IPS DF 19.7 (cell line): ENCODE measurements around the gene CYB5A.

Experiments
- DNase-seq: peaks from one replicate; pipeline ENCODE4 v3.0.0-alpha.2; 2013; ENCODE audit warnings: low read depth, low spot score

Gene CYB5A

DNA sequence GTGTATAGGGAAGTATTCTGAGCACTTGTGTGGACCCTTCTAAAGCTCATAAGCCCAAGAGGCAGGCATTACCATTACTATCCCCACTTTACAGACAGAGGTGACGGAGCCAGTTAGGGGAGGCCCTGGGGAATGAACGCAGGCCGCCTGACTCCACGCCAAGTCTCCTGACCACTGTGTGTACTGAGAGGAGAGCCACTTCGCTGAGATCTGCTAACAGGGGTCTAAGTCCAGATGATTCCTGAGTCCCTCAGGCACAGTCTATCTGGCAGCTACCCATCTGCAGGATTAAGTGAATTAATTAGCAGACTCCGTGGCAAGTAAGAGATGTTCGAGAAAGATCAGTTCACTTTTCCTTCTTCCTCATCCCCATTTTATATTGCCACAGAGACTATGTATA is 13.7 kb downstream of the CYB5A start:
- no peak for DNase-seq

DNA sequence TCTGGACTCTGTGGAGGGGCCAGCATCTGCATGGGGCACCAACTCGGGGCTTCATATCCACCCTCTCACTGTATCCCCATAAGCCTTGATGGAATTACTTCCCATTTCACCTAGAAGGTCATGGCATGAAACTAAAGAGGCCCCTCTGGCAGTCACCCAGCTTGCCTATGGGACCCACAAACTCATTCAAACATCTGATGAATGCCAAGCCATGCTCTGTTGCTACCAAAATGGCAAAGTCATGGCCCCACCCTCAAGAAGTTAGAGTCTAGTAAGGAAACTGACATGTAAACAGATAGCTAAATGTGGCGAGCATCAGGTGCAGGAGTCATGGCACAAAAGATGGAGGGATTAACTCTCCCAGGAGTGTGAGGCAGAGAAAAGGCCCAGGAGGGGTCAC is 14.5 kb downstream of the CYB5A start:
- no peak for DNase-seq

DNA sequence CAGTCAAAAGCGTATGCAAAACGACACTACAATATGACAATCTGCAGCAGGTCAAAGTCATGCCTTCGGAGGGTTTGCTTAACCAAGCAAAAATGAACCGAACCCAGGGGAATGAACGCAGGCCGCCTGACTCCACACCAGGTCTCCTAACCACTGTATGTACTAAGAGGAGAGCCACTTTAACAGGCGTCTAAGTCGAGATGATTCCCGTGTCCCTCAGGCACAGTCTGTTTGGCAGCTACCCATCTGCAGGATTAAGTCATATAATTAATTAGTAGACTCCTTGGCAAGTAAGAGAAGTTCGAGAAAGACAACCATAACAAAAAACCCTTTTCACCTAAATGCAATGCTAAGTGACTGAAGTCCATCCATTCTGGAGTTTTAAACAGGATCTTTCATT is 15.2 kb downstream of the CYB5A start:
- DNase-seq, result no peak

DNA sequence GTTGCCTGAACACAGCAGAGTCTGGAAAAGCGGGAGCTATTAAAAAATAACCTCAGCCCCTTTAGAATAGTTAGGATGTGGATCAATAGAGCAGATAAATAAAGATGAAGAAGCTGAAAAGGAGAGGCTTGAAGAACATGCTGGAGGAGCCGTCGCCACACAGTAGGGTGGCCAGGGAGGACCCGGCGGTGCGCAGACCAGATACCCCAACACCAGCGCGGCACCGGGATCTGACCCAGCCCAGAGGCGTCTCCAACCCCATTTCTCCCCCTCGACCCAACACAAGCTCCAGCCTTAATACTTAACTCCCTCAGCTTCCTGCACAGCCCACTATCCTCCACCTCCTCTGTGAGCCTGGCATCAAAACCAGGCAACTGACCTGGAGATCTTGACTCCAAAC is 16.0 kb downstream of the CYB5A start:
- no peak for DNase-seq

DNA sequence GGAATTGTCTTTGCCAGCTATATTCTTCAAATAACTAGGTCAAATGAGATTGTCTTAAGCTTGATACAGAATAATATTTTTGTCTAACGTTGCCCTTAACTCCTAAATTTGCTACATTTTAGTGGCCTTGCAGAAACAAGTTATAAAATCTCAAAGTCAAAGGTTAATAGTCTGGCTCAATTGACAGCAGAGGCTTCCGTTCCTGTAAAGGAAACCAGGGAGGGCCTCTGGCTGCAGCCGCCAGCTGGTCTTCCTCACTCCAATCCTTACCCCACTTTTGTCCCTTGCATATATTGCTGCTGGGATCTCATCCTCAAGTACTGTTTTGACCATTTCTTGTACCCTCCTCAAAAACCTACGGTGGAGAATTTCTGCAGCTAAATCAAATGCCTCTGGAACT is 17.1 kb downstream of the CYB5A start:
- DNase-seq, result no peak

DNA sequence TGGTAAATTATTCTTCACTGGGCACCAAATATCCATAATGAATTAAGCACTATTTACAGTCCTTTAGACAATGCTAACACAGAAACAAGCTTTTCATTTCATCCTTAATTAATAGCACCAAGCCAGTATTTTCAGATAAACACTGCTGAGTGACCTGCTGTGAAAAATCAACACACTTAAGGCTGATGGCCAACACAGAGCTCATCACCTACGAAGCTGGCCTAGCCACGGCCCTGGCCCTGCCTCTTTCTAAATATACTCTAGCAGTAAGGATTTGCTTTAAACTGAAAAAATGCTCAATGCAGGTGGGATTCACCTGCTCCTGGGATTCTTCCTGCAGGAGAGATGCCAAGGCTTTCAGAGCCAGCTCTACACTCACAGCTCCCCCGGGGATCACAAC is 18.4 kb downstream of the CYB5A start:
- DNase-seq, result no peak

DNA sequence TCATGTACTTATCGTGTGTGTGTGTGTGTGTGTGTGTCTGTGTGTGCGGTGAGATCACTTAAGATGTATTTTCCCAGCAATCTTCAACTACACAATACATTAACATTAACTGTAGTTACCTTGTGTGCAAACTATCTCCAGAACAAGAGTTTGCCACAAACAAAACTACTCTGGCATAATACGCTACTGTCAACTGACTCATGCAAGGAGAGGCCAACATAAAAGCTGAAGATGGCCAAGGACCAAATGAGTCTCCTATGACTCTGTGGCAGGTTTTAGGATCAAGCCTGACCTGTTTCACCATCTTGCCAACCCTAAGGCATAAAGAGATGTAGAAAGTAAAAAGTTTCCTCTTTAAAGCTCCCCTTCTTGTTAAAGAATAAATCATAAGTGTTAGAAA is 20.1 kb downstream of the CYB5A start:
- DNase-seq, result no peak

DNA sequence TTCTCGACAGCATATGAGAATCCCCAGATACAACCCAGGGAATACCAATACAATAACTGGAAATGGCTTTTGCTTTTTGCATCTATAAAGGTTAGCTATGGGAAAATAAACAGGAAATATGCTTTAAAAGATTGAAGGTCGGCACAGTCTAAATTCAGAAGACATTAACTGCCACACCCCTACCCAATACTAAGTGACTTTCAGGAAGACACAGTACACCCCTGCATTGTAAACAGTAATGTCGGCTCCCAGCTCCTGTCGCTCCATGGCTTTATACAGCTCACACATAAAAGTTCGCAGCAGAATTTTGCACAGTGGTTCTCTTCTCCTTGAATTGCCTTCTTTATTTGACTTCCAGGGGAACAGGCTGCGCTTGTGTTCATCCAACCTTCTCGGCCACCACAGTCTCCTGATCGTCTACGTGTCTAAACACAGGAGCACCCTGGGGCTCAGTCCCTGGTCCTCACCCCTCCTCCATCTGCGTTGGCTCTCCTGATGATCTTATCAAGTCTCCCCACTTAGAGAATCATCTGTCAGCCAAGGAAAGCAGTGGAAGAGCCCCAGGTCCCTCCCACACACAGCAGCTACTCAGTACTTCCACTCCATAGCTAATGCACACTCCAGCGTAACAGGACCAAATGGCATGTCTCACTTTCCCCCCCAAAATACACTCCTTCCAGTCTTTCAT is 22.7 kb downstream of the CYB5A start:
- no peak for DNase-seq

DNA sequence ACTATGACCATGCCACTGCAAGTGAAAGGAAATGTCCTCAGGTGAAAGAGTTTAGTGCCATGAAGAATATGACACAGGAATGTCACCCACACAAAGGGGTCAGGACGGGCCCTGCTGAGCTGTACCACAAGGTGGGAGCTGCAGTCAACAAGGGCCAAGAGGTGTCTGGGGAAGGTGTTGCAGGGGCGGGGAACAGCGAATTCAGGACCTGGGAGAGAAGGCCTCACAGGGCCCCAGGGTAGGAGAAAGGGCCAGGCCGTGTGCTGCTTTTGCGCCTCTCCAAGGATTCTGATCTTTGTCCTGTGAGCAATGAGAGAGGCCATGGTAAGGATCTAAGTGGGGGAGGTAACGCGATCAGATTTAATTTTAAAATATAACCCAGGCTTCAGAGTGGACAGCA is 23.6 kb downstream of the CYB5A start:
- DNase-seq, result no peak

DNA sequence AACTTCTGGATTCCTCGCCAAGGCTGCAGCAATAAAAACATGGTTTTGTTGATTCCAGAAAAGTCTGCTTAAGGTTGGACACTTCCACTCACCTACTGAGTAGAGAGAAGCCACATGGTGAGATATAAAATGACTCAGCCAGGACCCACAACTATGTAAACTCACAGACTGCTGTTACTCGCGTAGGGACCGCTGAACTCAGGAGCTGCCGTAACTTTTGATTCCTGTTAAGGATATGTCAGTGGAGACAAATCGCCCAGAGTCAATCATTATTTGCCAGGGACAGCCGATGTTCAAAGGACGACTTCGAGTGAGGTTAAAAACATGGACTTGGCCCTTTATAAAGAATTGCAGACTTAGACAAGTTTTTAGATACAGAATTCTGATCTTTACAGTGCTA is 25.6 kb downstream of the CYB5A start:
- DNase-seq, result no peak

DNA sequence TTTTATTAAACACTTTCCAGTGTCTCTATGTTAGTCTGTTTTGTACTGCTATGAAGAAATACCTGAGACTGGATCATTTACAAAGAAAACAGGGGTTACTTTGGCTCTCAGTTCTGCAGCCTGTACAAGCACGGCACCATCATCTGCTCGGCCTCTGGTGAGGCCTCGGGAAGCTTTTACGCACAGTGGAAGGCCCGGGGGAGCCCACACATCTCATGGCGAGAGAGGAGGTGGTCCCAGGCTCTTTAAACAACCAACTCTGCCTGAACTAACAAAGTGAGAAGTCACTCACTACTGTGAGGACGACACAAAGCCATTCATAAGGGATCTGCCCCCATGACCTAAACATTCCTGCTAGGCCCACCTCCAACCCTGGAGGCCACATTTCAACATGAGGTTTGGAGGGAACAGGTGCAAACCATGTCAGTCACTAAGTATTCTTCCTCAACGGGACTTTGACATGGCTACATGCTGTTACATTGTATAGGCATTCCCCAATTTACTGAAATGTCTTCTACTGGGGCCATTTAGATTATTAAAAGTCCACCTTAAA is 26.1 kb downstream of the CYB5A start:
- no peak for DNase-seq

DNA sequence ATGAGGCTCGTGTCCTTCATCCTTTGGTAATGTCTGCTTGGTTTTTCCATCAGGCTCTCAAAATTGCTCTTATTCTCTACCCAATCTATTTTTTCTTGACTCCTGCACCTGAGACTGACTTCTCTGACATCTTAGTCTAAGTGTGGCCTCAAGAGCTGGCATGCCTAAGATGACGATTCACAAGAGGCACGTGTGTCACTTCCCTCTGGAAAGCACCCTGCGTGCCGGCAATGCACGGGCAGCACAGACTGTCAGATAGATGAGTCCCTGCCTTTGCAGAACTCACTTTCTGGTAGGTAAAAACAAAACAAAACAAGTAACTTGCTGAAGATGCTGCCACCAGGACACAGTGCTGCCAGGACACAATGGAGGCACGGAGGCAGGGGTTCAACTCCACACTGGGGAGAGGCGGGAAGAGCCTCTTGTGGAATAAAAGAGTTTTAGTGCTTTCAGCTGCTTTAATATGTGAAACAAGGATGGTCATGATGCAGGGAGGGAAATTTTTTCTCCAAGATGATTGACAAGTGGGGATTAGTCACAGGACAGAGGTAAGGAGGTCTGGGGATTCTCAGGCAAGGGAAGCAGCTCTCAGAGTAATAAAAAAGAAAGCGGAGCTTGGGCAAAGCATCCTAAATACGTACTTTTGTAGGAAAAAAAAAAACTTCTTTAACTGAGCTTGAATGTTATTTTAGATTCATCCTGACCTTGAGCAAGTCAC is 27.3 kb downstream of the CYB5A start:
- DNase-seq, result no peak

DNA sequence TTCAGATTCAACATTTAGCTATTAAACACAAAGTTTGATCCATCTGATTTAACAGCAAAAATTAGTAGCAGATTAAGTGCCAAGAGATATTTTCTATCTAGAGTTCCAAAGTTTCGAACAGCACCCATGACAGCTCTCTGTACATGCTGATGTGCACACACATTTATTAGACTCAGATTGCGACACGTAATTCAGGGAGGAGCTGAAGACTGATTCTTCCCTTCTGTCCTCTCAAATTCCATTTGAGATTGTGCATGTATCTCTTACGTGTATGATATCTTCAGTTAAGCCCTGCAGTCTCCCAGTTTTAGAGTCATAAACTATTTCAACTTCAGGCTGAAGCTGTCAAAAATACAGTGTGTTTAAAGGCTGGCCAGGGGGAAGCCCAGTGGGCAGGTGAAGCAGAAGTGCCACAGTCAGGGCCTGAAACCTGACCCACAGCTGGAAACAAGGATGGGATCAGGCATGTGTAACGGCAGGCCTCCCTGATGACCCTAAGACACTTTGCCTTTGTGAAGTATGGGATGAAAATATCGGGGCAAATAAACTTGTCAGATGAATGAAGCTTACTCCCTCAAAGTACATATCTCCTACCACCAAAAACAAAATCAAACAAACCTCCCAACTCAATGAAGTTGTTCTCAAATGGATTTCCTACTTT is 30.6 kb downstream of the CYB5A start:
- DNase-seq, result no peak

DNA sequence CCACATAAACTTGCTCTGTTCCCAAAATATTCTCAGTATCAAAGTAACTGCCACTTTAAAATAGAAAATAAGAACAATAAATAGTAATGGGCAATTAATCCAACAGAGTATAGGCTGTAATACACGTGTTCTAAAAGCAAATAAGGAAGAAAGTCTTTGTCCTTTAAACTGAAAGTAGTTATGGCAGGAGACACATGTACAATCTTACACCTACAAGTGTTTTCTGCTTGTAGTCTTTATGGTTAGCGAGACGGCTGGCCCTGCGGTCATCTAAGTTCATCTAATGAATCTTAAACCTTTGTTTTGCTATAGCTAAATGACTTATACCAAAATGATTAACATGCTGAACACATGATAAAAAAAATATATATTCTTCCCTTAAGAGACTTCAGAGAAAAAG is 32.4 kb downstream of the CYB5A start:
- no peak for DNase-seq

DNA sequence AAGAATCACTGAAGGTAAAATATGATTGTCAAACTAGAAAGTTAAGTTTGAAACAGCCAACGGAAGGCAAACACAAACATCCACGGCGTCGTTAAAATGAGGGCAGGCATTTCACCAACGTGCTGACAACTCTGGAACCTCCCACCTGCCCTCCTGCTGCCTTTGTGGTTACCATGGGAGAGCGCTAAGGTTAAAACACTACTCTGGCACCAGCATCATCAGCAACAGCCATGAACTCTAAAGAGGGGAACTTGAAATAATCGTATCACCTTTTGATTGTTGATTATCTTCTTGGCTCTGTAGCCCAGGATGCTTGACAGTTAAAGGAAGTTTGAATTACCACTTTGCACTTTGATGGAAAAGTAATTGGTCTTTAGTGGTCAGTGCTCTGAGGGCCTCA is 34.7 kb downstream of the CYB5A start:
- no peak for DNase-seq

DNA sequence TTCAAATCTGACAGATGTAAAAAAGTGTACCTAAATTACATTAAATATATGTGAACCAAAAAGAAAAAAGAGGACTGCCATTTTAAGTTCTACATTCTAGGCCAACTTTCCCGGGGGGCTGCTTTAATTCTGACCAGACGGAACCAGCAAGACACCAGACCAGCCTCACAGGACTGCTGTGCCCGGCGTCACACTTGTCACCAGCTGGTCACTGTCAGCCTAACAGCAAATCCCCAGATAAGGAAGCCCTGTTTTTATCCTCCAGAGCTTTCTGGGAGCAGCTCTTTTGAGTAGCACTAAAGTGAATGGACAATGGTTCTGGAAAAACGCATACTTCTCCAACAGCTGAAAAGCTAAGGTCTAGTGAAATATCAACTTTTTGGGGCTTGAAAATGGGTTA is 35.6 kb downstream of the CYB5A start:
- DNase-seq, result no peak

DNA sequence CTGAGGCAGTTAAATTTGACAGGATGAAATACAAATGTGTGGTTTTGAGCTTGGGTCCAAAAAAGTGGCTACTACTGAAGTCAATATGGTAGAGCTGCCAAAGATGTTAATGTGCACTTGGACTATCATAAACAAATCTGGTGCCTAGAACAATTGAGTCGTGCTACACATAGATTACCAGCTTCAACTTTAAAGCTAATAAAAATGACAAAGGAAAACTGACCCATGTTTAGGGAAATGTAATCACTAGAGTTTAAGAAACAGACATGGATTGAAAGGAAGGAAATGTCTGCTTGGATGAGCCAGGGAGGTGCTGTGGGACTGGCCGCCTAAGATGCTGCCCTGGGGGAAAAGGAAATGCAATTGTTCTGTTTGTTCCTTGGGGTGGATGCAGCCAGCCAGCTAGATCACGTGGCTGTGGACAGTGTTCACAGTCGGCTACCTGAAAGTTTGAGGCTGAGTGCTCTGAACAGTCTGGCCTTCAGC is 36.6 kb downstream of the CYB5A start:
- no peak for DNase-seq

DNA sequence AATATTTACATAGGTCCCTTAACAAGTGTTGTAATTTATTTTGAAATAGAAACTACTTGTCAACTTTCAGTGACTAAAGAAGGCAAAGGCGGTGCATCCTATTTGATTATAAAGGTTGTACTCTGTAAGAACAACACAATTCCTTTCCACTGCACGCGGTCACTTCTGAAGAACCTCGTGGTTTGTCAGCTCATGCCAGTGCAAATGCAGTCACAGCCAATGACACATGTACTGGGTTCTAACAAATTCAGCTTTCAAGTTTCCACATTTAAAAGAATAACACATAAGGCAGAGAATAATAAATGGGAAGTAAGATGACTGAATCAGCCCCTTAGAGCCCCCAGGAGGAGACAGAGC is 39.7 kb downstream of the CYB5A start:
- no peak for DNase-seq

DNA sequence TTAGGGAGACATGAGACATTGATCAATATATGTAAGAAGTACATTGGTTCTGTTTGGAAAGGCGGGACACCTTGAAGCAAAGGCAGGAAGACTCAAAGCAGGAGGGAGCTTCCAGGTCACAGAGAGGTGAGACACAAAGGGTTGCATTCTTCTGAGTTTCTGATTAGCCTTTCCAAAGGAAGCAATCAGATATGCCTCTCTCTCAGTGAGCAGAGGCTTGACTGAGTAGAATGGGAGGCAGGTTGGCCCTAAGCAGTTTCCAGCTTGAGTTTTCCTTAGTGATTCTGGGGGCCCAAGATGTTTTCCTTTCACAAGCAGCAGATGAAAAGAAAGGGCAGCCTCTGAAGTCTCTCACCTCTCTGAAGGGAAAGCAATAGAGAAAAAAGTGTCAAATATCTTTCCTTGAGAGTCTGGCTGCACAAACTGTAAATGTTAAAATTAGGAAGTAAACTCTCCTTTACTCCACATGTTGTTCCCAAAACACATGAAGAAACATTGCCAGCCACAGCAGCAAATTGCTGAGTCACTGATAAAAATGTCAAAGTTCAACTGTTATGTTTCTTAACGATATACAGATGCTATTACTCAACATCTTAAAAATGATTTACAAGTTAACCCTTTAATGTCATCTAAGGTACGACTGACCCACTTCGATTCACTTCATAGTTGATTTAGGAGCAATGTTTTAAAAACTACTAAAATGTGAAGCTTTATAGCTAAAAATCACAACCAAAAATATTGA is 40.3 kb downstream of the CYB5A start:
- DNase-seq, result no peak

DNA sequence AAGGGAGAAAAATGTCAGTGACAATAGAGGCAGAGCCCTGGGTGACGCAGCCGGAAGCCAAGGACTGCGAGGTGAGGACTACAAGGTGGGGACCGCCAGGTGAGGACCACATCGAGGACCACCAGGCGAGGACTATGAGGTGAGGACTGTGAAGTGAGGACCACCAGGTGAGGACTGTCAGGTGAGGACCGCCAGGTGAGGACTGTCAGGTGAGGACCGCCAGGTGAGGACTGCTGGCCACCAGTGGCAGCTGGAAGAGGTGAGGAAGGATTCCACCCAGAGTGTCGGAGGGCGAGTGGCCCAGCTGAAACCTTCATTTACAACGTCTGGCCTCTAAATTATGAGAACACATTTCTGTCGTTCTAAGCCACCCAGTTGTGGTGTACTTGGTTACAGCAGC is 41.6 kb downstream of the CYB5A start:
- DNase-seq, result no peak

DNA sequence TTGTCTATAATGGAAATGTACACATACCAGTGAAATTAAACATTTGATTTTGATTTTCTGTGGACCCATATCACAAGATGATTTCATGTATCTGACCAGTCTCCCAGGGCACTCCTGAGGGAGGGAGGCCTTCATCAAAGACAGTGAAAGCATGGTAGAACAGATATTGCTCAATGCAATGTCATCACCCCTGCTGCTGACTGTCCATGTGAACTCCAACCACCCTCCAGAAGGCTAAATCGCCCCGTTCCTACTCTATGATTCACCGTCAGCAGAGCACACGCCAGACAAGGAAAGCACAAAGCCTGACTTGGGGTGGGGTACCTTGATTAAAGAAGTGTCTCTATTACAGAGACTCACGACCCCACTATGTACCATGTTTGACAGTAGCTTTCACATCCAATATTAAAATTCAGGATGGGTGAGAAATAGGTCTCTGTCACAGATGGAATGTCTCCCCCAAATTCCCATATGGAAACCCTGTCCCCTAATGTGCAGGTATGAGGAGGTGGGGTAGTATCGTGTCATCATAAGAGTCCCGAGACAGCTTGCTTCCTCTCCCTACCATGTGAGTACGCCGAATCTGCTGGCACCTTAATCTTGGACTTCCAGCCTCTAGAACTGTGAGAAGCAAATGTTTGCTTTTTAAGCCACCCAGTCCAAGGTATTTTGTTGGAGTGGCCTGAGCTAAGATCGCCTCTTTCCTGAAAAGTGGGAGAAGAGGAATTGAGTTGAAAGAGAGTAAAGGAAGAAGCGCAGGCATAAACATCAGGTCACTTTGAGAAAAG is 42.4 kb downstream of the CYB5A start:
- no peak for DNase-seq
